ENCODE results near the gene FAF2.
A peak's percentile ranks its signal among the peaks of the same experiment; 100 is the strongest.
"Not testable (repeated sequence)": the region's sequence is repeated elsewhere in the genome, so short reads cannot be mapped to it uniquely, and the experiment has no call there.

The FAF2 gene

GRCh38 chr5:176447978-176448608 is at the start of gene FAF2:
FAF2 (plus strand) TSS chr5:176448385; CDS start chr5:176448408, 23 bp downstream.
- peak; percentile 99 for DNase-seq (ENCODE audit: low read depth)

GRCh38 chr5:176400382-176401156 is 47.6 kb upstream of the FAF2 start:
- no peak for DNase-seq (ENCODE audit: low read depth)

- DNase-seq (ENCODE audit: low read depth), result no peak
Observed at GRCh38 chr5:176401281-176402205, 46.6 kb upstream of the FAF2 start.

GRCh38 chr5:176405656-176406435 is 42.3 kb upstream of the FAF2 start:
- no peak for DNase-seq (ENCODE audit: low read depth)

- DNase-seq (ENCODE audit: low read depth), result no peak
Observed at GRCh38 chr5:176406436-176407052, 41.6 kb upstream of the FAF2 start.

GRCh38 chr5:176407456-176408251 is 40.5 kb upstream of the FAF2 start:
- DNase-seq (ENCODE audit: low read depth), result no peak

- not testable (repeated sequence) for DNase-seq (ENCODE audit: low read depth)
Observed at GRCh38 chr5:176408252-176408573, 40.0 kb upstream of the FAF2 start.

- DNase-seq (ENCODE audit: low read depth), result no peak
Observed at GRCh38 chr5:176408590-176408989, 39.6 kb upstream of the FAF2 start.

- no peak for DNase-seq (ENCODE audit: low read depth)
Observed at GRCh38 chr5:176409765-176410164, 38.4 kb upstream of the FAF2 start.

GRCh38 chr5:176410486-176411180 is 37.6 kb upstream of the FAF2 start:
- no peak for DNase-seq (ENCODE audit: low read depth)

- no peak for DNase-seq (ENCODE audit: low read depth)
Observed at GRCh38 chr5:176412517-176413254, 35.5 kb upstream of the FAF2 start.

- no peak for DNase-seq (ENCODE audit: low read depth)
Observed at GRCh38 chr5:176413255-176413565, 35.0 kb upstream of the FAF2 start.

GRCh38 chr5:176413709-176414191 is 34.4 kb upstream of the FAF2 start:
- DNase-seq (ENCODE audit: low read depth), result no peak

GRCh38 chr5:176414704-176415103 is 33.5 kb upstream of the FAF2 start:
- no peak for DNase-seq (ENCODE audit: low read depth)

GRCh38 chr5:176415240-176415951 is 32.8 kb upstream of the FAF2 start:
- no peak for DNase-seq (ENCODE audit: low read depth)

- DNase-seq (ENCODE audit: low read depth), result peak; percentile 90
Observed at GRCh38 chr5:176415952-176416924, 31.9 kb upstream of the FAF2 start, which contains the start of gene CLTB. CLTB (minus strand) TSS chr5:176416539; CDS start chr5:176416363, 176 bp downstream.

GRCh38 chr5:176416965-176417364 is 31.2 kb upstream of the FAF2 start:
- DNase-seq (ENCODE audit: low read depth), result no peak

All from stimulated activated CD8-positive, alpha-beta memory T cell treated with anti-CD3 and anti-CD28 coated beads, Interleukin-15, amount 100 ng/mL, for 24 hours (primary cell).